Stimulated activated CD8-positive, alpha-beta memory T cell treated with anti-CD3 and anti-CD28 coated beads, Interleukin-12 subunit alpha, Interleukin-12 subunit beta, amount 100 ng/mL, for 4 hours (primary cell): Measurements from ENCODE around the gene ZNF267.
"Not testable (repeated sequence)": the region's sequence is repeated elsewhere in the genome, so short reads cannot be mapped to it uniquely, and the experiment has no call there.

Experiments
- DNase-seq: peaks from one replicate; pipeline ENCODE4 v3.0.0-alpha.2; 2020; ENCODE audit warnings: low read depth

ZNF267 gene

DNA sequence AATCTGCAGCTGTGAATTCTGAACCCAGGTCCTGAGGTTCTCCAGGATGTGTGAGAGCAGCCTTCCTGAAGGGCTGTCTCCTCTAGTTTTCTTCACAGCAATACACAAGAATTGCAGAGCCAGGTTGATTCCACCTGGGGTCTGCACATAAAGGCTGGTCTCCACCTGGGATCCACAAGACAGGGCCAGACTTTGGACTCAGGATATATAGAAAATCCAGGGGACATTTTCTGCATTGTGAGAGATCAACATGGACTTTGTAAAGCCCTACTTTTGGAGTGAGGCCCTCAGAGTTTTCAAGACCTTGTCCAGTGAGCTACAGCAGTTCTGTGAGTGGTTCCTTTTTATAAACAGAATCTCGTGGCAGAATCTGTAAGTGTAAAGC, 6.3 kb downstream of the ZNF267 start:
- no peak for DNase-seq

DNA sequence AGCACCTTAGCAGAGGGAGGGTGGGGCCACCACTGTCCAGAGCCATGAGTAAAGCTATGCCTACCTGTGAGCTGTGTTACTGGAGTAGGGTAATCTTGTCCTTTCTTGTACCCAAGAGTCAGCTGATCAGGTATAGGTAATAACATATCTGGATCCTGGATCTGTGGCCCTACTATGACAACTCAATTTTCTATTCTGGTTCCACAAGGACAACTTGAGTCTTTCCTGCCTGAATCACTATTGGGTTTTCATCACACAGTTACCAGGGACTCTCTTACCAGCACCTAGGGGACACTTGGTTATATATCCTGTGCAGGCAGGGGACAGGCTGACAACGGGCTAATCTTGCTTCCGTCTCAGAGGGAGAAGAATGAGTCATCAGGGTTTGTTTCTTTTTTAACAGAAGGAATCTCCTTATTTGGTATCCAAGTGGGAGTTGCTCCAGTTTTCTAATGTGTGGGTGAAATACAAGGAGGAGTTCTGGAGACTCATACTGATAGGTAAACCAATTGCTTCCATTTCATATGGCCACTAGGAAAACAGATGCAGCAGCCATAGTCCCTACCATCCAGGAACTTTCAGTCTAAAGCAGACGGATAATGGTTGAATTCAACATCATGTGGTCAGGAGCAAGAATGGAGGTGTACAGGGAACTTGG, 6.8 kb downstream of the ZNF267 start:
- DNase-seq: no peak

DNA sequence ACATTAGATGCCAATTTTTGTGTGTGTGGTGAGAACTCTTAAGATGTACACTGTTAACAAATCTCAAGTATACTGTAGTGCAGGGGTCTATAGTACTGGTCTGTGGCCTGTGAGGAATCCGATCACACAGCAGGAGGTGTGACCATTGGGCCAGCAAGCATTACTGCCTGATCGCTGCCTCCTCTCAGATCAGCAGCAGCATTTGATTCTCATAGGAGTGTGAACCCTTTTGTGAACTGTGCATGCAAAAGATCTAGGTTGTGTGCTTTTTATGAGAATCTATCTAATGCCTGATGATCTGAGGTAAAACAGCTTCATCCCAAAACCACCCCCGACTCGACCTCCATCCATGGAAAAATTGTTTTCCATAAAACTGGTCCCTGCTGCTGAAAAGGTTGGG, 12.6 kb downstream of the ZNF267 start:
- DNase-seq: no peak

DNA sequence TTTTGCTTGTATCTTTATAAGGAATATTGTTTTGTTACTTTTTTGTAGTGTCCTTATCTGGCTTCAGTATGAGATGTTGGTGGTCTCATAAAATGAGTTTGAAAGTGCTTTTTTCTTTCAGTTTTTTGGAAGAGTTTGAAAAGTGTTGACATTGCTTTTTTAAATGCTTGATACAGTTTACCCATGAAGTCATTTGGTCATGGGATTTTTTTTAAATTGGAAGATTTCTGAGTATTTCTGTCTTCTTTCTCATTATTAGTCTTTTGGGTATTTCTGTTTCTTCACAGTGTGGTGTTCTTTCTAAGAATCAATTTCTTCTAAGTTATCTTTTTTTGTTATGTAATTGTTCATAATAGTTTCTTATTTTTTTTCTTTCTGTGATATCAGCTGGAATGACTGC, 15.1 kb downstream of the ZNF267 start:
- no peak for DNase-seq

DNA sequence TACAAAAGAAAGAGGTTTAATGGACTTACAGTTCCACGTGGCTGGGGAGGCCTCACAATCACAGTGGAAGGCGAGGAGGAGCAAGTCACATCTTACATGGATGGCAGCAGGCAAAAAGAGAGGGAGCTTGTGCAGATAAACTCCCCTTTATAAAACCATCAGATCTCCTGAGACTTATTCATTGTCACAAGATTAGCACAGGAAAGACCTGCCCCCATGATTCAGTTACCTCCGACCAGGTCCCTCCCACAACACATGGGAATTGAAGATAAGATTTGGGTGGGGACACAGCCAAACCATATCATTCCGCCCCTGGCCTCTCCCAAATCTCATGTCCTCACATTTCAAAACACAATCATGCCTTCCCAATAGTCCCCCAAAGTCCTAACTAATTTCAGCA, 18.5 kb downstream of the ZNF267 start:
- DNase-seq: not testable (repeated sequence)

DNA sequence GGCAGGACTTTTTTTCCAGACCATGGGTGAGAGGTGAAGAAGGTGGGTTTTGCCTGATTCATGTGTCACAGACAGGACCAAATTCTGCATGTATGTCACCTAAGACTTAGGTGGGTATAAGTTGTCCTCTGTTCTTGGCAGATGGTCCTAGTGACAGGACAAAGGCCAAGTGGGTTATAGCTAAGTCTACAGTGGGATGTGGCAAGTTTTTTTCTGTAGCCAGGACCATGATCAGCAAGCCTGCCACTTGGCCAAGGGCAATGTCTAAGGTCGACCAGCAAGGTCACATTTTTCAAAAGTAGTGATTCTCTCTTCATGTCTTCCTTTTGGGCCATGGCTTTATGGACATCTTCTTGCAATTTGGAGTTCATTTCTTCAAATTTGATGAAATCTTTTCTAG, 20.2 kb downstream of the ZNF267 start:
- no peak for DNase-seq

DNA sequence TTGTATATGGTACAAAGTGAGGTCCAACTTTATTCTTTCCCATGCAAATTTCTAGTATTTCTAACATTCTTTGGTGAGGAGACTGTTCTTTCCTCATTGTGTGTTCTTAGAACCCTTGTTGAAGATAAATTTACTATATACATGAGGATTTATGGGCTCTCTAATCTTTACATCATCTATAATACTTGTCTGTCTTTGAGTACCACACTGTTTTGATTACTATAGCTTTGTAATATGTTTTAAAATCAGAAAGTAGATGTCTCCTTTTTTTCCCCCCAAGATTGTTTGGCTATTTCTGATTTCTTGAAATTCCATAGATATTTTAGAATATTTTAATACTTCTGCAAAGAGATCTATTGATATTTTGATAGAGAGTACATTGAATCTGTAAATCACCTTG, 23.7 kb downstream of the ZNF267 start:
- no peak for DNase-seq

DNA sequence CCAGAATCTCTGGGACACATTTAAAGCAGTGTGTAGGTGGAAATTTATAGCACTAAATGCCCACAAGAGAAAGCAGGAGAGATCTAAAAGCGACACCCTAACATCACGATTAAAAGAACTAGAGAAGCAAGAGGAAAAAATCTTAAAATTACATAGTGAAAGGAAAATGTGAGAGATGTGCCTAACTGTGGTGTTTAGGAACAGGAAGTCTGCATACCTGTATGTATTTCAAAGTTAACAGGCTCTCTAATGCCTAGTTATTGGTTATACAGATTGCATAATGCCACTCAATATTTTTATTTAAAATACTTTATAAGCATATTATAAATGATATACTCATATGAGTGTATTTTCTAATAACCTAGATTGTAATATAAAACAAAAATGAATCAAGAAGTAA, 25.9 kb downstream of the ZNF267 start:
- no peak for DNase-seq

DNA sequence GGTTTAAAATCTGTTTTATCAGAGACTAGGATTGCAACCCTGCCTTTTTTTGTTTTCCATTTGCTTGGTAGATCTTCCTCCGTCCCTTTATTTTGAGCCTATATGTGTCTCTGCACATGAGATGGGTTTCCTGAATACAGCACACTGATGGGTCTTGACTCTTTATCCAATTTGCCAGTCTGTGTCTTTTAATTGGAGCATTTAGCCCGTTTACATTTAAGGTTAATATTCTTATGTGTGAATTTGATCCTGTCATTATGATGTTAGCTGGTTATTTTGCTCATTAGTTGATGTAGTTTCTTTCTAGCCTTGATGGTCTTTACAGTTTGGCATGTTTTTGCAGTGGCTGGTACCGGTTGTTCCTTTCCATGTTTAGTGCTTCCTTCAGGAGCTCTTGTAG, 31.0 kb downstream of the ZNF267 start:
- not testable (repeated sequence) for DNase-seq

DNA sequence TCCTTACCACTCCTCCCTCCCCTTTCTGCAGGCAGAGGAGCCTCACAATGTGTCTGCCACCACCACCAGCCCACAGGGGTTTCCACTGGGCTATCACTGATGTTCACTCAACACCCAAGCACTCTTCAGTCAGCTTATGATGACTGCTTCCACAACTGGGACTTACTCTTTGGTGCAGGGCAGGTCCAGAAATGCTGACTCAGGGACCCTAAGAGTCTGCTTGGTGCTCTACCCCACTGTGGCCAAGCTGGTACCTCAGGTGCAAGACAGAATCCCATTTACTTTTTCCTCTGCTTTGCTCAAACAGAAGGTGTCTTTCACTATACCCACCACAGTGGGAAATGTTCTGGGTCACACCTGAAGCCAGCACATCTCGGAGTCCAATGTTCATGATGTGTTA, 40.1 kb downstream of the ZNF267 start:
- DNase-seq: no peak

DNA sequence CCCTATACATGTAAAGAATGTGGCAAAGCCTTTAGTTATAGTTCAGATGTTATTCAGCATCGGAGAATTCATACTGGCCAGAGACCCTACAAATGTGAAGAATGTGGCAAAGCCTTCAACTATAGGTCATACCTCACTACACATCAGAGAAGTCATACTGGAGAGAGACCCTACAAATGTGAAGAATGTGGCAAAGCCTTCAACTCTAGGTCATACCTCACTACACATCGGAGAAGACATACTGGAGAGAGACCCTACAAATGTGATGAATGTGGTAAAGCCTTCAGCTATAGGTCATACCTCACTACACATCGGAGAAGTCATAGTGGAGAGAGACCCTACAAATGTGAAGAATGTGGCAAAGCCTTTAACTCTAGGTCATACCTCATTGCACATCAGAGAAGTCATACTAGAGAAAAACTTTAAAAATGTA, 42.5 kb downstream of the ZNF267 start:
- DNase-seq: no peak

DNA sequence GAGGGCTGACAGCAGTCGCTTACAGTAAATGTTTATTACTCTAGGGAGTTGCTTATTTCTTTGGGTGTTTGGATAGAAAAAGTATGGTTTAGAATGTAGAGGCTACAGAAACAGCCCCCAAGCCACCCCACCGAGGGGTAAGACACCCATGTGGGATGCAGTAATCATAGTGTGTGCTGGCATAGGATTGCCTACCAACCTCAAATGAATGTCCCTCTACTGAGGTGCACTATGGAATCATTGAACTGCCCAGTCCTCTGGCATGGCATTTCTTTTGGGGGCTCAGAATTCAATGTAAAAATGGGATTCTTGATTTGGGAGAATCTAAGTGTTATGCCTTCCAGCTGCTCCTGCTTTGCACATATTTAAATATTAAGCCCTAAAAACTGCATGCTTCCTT, 46.8 kb downstream of the ZNF267 start:
- DNase-seq: no peak

DNA sequence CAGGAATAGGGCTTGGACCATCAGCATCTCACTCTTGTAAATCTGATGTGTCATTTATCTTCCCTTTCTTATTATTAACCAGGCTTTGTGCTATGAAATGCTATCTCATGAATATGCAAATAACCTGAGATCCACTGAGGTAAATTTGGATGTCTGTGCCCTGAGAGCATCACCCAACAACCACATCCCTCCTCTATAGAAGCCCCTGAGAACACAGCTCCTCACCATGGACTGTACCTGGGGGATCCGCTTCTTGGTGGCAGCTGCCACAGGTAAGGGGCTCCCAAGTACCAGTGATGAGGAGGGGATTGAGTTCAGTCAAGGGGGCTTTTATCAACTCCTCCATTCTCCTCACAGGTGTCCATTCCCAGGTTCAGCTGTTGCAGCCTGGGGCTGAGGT, 78.2 kb downstream of the ZNF267 start:
- not testable (repeated sequence) for DNase-seq

DNA sequence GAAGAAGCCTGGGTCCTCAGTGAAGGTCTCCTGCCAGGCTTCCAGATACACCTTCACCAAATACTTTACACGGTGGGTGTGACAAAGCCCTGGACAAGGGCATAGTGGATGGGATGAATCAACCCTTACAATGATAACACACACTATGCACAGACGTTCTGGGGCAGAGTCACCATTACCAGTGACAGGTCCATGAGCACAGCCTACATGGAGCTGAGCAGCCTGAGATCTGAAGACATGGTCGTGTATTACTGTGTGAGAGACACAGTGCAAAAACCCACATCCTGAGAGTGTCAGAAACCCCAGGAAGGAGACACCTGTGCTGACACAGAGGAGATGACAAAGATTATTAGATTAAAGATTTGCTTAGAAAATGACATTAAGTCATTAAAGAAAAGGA, 78.6 kb downstream of the ZNF267 start:
- DNase-seq: not testable (repeated sequence)

DNA sequence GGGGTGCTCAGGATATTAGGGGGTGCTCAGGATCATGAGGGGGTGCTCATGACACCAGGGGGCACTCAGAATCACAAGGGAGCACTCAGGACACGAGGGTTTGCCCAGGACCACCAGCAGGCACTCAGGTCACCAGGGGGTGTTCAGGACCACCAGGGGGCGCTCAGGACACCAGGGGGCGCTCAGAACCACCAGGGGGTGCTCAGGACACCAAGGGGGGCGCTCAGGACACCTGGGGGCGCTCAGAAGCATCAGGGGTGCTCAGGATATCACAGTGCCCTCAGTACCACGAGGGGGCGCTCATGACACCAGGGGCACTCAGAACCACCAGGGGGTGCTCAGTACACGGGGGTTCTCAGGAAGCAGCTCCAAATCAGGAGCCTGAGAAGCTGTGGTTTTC, 82.6 kb downstream of the ZNF267 start:
- not testable (repeated sequence) for DNase-seq

DNA sequence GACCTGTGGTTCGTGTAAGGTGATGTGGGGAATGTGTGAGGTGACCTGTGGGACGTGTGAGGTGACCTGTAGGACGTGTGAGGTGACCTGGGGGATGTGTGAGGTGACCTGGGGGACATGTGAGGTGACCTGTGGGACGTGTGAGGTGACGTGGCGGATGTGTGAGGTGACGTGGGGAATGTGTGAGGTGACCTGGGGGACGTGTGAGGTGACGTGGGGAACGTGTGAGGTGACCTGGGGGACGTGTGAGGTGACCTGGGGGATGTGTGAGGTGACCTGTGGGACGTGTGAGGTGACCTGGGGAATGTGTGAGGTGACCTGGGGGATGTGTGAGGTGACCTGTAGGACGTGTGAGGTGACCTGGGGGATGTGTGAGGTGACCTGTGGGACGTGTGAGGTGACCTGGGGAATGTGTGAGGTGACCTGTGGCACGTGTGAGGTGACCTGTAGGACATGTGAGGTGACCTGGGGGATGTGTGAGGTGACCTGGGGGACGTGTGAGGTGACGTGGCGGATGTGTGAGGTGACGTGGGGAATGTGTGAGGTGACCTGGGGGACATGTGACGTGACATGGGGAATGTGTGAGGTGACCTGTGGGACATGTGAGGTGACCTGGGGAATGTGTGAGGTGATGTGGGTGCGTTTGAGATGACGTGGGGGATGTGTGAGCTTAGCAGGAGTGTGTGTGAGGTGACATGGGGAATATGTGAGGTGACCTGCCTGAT, 86.7 kb downstream of the ZNF267 start:
- not testable (repeated sequence) for DNase-seq
